ENCODE data around the gene TSPAN31.

The TSPAN31 gene

DNA sequence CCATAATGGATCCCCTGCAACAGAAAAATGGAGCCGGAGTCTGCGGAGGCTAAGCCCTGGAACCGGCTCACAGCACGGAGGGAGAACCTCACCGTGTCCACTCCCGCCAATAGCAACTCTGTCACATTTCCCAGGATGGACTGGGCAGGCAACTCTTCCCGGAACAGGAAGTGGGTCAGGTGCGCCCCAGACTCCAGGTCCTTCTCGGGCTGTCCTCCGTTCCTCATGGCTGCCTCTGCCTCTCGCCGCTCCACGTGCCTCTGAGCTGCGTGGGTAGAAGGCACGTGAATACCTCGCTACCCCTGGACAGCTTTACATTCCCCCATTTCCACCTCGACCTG lies 19.8 kb downstream of the TSPAN31 start:
- H3K27ac ChIP-seq (ENCODE audit: low read depth, low read length, poor library complexity, severe bottlenecking): no peak overlapping the region
- TF ChIP-seq EZH2 (IDR thresholded peaks at IDR 0.05; ENCODE audit: borderline replicate concordance, low read length): no peak
- TF ChIP-seq, protein P1, sequence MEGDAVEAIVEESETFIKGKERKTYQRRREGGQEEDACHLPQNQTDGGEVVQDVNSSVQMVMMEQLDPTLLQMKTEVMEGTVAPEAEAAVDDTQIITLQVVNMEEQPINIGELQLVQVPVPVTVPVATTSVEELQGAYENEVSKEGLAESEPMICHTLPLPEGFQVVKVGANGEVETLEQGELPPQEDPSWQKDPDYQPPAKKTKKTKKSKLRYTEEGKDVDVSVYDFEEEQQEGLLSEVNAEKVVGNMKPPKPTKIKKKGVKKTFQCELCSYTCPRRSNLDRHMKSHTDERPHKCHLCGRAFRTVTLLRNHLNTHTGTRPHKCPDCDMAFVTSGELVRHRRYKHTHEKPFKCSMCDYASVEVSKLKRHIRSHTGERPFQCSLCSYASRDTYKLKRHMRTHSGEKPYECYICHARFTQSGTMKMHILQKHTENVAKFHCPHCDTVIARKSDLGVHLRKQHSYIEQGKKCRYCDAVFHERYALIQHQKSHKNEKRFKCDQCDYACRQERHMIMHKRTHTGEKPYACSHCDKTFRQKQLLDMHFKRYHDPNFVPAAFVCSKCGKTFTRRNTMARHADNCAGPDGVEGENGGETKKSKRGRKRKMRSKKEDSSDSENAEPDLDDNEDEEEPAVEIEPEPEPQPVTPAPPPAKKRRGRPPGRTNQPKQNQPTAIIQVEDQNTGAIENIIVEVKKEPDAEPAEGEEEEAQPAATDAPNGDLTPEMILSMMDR (IDR thresholded peaks at IDR 0.05; ENCODE audit: low read length): no peak
- H3K4me3 ChIP-seq (ENCODE audit: low read depth, low read length, poor library complexity, severe bottlenecking): peak overlapping the region; percentile 47

DNA sequence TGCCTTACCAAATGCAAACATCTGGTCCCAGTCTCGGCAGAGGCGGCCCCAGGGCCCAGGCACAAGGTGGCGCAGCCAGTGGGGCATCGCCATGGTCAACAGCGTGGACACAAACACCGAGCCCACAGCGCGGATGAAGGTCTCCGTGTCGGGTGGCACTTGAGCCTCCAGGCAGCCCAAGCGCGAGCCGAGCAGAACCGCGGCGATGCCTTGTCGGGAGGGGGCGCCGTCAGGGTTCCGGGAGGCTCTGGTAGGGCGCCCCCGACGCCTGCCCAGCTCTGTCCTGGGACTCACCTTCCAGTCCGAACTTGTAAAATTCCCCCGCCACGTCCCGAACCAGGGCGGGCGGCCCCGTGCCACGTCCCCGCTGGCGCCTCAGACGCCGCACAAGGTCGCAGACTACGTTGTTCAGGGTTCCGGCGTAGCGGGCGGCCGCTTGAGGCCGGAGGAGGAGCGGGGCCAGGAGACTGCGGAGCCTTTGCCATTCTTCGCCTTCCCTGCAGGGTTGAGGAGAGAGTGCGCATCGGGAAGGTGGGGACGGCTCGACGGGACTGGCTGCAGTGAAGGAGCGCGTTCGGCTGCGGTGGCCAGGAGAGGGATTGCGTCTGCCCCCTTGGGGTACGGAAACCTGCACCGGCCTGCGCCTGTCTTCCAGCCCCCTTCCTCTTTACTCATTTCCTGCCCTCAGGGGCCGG lies 20.3 kb downstream of the TSPAN31 start:
- no peak overlapping the region for H3K27ac ChIP-seq (ENCODE audit: low read depth, low read length, poor library complexity, severe bottlenecking)
- no peaks in the 10 kb centered on the region for H3F3A ChIP-seq (ENCODE audit: insufficient read depth, low read length)
- H3K4me1 ChIP-seq (ENCODE audit: insufficient read depth, low read length, severe bottlenecking): peaks cover 20% of the 10 kb centered on the region
- H3K36me3 ChIP-seq (ENCODE audit: insufficient read depth, low read length): peaks cover 27% of the 10 kb centered on the region
- peaks cover 24% of the 10 kb centered on the region for H3K27me3 ChIP-seq (ENCODE audit: insufficient read depth, low read length)
- TF ChIP-seq EZH2 (IDR thresholded peaks at IDR 0.05; ENCODE audit: borderline replicate concordance, low read length): no peak
- TF ChIP-seq, protein P1 (IDR thresholded peaks at IDR 0.05; ENCODE audit: low read length): peak; percentile 65
- no peaks in the 10 kb centered on the region for H4K20me1 ChIP-seq (ENCODE audit: insufficient read depth, low read length)
- no peak overlapping the region for H2AFZ ChIP-seq (ENCODE audit: low read length)
- peak overlapping the region; percentile 47 for H3K4me3 ChIP-seq (ENCODE audit: low read depth, low read length, poor library complexity, severe bottlenecking)
- H3K79me2 ChIP-seq (ENCODE audit: insufficient read depth, low read length): no peaks in the 10 kb centered on the region
- no peaks in the 10 kb centered on the region for H3K9me3 ChIP-seq (ENCODE audit: low read length)
- peak overlapping the region; percentile 36; the same call in 1 of the 2 replicates for H3K9ac ChIP-seq (ENCODE audit: low read length)
- H3K4me2 ChIP-seq (ENCODE audit: low read length): peak overlapping the region; percentile 66
- no peaks in the 10 kb centered on the region for H3K9me2 ChIP-seq (ENCODE audit: low read depth, low read length)

More for the DNA sequence above, 19.8 kb downstream of the TSPAN31 start:
- H3K4me1 ChIP-seq (ENCODE audit: insufficient read depth, low read length, severe bottlenecking): peaks cover 20% of the 10 kb centered on the region
- no peaks in the 10 kb centered on the region for H3K9me2 ChIP-seq (ENCODE audit: low read depth, low read length)
- H3K4me2 ChIP-seq (ENCODE audit: low read length): peak overlapping the region; percentile 66
- H4K20me1 ChIP-seq (ENCODE audit: insufficient read depth, low read length): no peaks in the 10 kb centered on the region
- H3K9me3 ChIP-seq (ENCODE audit: low read length): no peaks in the 10 kb centered on the region
- H2AFZ ChIP-seq (ENCODE audit: low read length): no peak overlapping the region
- H3K9ac ChIP-seq (ENCODE audit: low read length): peak overlapping the region; percentile 36; the same call in 1 of the 2 replicates
- no peaks in the 10 kb centered on the region for H3F3A ChIP-seq (ENCODE audit: insufficient read depth, low read length)
- H3K36me3 ChIP-seq (ENCODE audit: insufficient read depth, low read length): peaks cover 26% of the 10 kb centered on the region
- H3K27me3 ChIP-seq (ENCODE audit: insufficient read depth, low read length): peaks cover 24% of the 10 kb centered on the region
- H3K79me2 ChIP-seq (ENCODE audit: insufficient read depth, low read length): no peaks in the 10 kb centered on the region

DNA sequence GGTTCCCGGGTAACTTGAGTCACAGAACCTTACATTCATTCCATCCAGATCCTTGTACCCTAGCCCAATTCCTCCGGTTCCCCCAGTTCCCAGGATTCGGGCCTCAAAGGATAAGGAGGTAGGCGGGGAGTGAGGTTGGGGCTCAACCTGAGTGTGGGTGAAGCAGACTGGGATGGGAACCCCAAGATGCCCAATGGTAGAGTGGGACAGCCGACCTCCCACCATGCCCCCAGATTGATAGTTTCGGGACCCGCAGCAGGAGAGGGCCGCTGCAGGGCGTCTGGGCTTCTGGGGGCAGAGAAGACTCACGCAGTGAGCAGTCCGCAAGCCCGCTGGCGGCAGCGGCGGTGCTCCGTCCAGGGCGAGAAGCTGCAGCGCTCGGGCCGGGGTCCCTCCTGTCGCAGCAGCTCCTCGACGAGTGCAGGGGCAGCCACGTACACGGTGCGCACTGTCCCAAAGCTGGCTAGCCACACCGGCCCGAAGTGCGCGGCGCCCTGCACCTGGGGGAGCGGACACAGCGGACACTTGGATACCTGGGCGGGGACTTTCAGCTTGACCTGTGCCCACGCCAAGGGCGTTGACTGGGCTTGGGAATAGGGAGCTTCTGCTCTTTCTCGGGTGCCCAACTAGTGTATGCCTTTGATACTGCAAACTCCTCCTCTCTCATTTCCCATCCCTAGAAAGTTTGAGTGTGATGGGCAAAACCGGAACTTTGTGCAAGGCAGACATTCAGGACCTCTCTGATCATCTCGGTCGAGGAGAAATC lies 21.0 kb downstream of the TSPAN31 start:
- no peak for TF ChIP-seq EZH2 (IDR thresholded peaks at IDR 0.05; ENCODE audit: borderline replicate concordance, low read length)
- TF ChIP-seq, protein P1 (IDR thresholded peaks at IDR 0.05; ENCODE audit: low read length): no peak
- Histone ChIP-seq H3K27me3 (ENCODE audit: insufficient read depth, low read length) (peaks cover 24% of the 10 kb centered on the region), H3F3A (ENCODE audit: insufficient read depth, low read length) (no peaks in the 10 kb centered on the region), H3K4me1 (ENCODE audit: insufficient read depth, low read length, severe bottlenecking) (peaks cover 22% of the 10 kb centered on the region), H3K9me2 (ENCODE audit: low read depth, low read length) (no peaks in the 10 kb centered on the region), H3K9ac (ENCODE audit: low read length) (no peak overlapping the region), H4K20me1 (ENCODE audit: insufficient read depth, low read length) (no peaks in the 10 kb centered on the region), H3K27ac (ENCODE audit: low read depth, low read length, poor library complexity, severe bottlenecking) (no peak overlapping the region), H2AFZ (ENCODE audit: low read length) (no peak overlapping the region), H3K9me3 (ENCODE audit: low read length) (no peaks in the 10 kb centered on the region), H3K79me2 (ENCODE audit: insufficient read depth, low read length) (no peaks in the 10 kb centered on the region), H3K4me3 (ENCODE audit: low read depth, low read length, poor library complexity, severe bottlenecking) (peak overlapping the region; percentile 47), H3K36me3 (ENCODE audit: insufficient read depth, low read length) (peaks cover 35% of the 10 kb centered on the region), H3K4me2 (ENCODE audit: low read length) (peak overlapping the region; percentile 66; the same call in 1 of the 2 replicates)
